GM23338 (cell line): ENCODE data around the gene MBD2. TPM values are rescaled to one million over a fixed set of nuclear protein-coding genes. Genes with fewer than 3 reads are reported as not detected.

Experiments
- ATAC-seq: fragments of 200-7000 bp; cut with Tn5 transposase; 3 replicates; pipeline ENCODE4 v1.9.1; 2020
- DNase-seq: peaks from one replicate; pipeline ENCODE4 v3.0.0-alpha.2; 2015; ENCODE audit warnings: low spot score
- H2AFZ ChIP-seq: fragments of 200-600 bp; sonication (generic); 2 replicates; pipeline ENCODE4 v1.8.0; 2016; ENCODE audit warnings: antibody characterized with exemption, mild to moderate bottlenecking, moderate library complexity
- H3F3A ChIP-seq: fragments of 200-600 bp; sonication (generic); replicated peaks from 2 replicates; pipeline ENCODE4 v1.8.0; 2017; ENCODE audit warnings: antibody characterized with exemption, mixed run types, low read depth
- H3K27ac ChIP-seq: fragments of 200-600 bp; sonication (generic); 2 replicates; pipeline ENCODE4 v1.6.1; 2016; ENCODE audit warnings: low read depth
- H3K27me3 ChIP-seq: fragments of 200-600 bp; sonication (generic); 2 replicates; pipeline ENCODE4 v1.8.0; 2016; ENCODE audit warnings: mild to moderate bottlenecking, mixed run types, moderate library complexity; ENCODE audit not compliant: insufficient read depth
- H3K36me3 ChIP-seq: fragments of 200-600 bp; sonication (generic); 2 replicates; pipeline ENCODE4 v1.8.0; 2016; ENCODE audit warnings: mild to moderate bottlenecking; ENCODE audit not compliant: insufficient read depth
- H3K4me1 ChIP-seq: fragments of 200-600 bp; sonication (generic); 2 replicates; pipeline ENCODE4 v1.8.0; 2016; ENCODE audit warnings: mild to moderate bottlenecking, moderate library complexity; ENCODE audit not compliant: insufficient read depth
- H3K4me2 ChIP-seq: fragments of 200-600 bp; sonication (generic); 2 replicates; pipeline ENCODE4 v1.7.1; 2017; ENCODE audit warnings: mixed run types
- H3K4me3 ChIP-seq: fragments of 200-600 bp; sonication (generic); 2 replicates; pipeline ENCODE4 v1.6.1; 2016; ENCODE audit warnings: mixed run types
- H3K79me2 ChIP-seq: fragments of 200-600 bp; sonication (generic); replicated peaks from 2 replicates; pipeline ENCODE4 v1.8.0; 2017; ENCODE audit warnings: mild to moderate bottlenecking; ENCODE audit not compliant: insufficient read depth
- H3K9me2 ChIP-seq: fragments of 200-600 bp; sonication (generic); 2 replicates; pipeline ENCODE4 v1.8.0; 2017; ENCODE audit not compliant: insufficient read depth
- H4K20me1 ChIP-seq: fragments of 200-600 bp; sonication (generic); replicated peaks from 2 replicates; pipeline ENCODE4 v1.8.0; 2017; ENCODE audit warnings: mild to moderate bottlenecking; ENCODE audit not compliant: insufficient read depth
- H3K27ac Mint-ChIP-seq: 2 replicates; pipeline ENCODE4 v1.8.0; 2020; ENCODE audit warnings: inconsistent platforms, mild to moderate bottlenecking, moderate library complexity, mixed read lengths
- H3K27me3 Mint-ChIP-seq: 3 replicates; pipeline ENCODE4 v1.8.0; 2022; ENCODE audit warnings: low read depth, mild to moderate bottlenecking, moderate library complexity, mixed read lengths, inconsistent platforms; ENCODE audit not compliant: insufficient read depth, poor library complexity
- H3K36me3 Mint-ChIP-seq: 3 replicates; pipeline ENCODE4 v1.8.0; 2021; ENCODE audit warnings: low read depth, mild to moderate bottlenecking, inconsistent platforms, moderate library complexity, mixed read lengths
- H3K4me1 Mint-ChIP-seq: 3 replicates; pipeline ENCODE4 v1.8.0; 2020; ENCODE audit warnings: mild to moderate bottlenecking, inconsistent platforms, mixed read lengths
- H3K4me3 Mint-ChIP-seq: 3 replicates; pipeline ENCODE4 v1.8.0; 2021; ENCODE audit warnings: moderate library complexity, mild to moderate bottlenecking, inconsistent platforms, mixed read lengths
- H3K9me3 Mint-ChIP-seq: 3 replicates; pipeline ENCODE4 v1.8.0; 2020; ENCODE audit warnings: moderate library complexity, mild to moderate bottlenecking, inconsistent platforms, mixed read lengths
- CREB1 ChIP-seq: fragments of 250-450 bp; sonication (Bioruptor Pico); IDR thresholded peaks from 2 replicates; pipeline ENCODE4 v1.5.0; 2020; ENCODE audit warnings: low read depth, mild to moderate bottlenecking, moderate library complexity
- EZH2 ChIP-seq: fragments of 200-600 bp; sonication (generic); IDR thresholded peaks from one replicate; pipeline ENCODE4 v1.8.0; 2017; ENCODE audit warnings: antibody characterized with exemption, mild to moderate bottlenecking, low read depth; ENCODE audit not compliant: unreplicated experiment
- EZH2phosphoT487 ChIP-seq: fragments of 200-600 bp; sonication (generic); IDR thresholded peaks from one replicate; pipeline ENCODE4 v1.8.1; 2018; ENCODE audit warnings: antibody characterized with exemption; ENCODE audit not compliant: unreplicated experiment
- JUNB ChIP-seq: IDR thresholded peaks from one replicate; pipeline ENCODE4 v1.6.1; 2016; ENCODE audit warnings: antibody characterized with exemption; ENCODE audit not compliant: unreplicated experiment
- NANOG ChIP-seq: IDR thresholded peaks from 2 replicates; pipeline ENCODE4 v1.6.1; 2016; ENCODE audit warnings: antibody characterized with exemption, borderline replicate concordance
- POLR2AphosphoS5 ChIP-seq: IDR thresholded peaks from 2 replicates; pipeline ENCODE4 v1.6.1; 2016; ENCODE audit warnings: antibody characterized with exemption, low read depth
- REST ChIP-seq: IDR thresholded peaks from one replicate; pipeline ENCODE4 v1.6.1; 2018; ENCODE audit warnings: antibody characterized with exemption; ENCODE audit not compliant: unreplicated experiment
- STAT1 ChIP-seq: IDR thresholded peaks from one replicate; pipeline ENCODE4 v1.6.1; 2016; ENCODE audit warnings: antibody characterized with exemption; ENCODE audit not compliant: unreplicated experiment
- ZNF114 ChIP-seq: fragments of 250-450 bp; sonication (Bioruptor Pico); IDR thresholded peaks from 2 replicates; pipeline ENCODE4 v1.5.0; 2020; ENCODE audit warnings: mild to moderate bottlenecking, moderate library complexity
- ZNF331 ChIP-seq: fragments of 250-450 bp; sonication (Bioruptor Pico); IDR thresholded peaks from 2 replicates; pipeline ENCODE4 v1.5.0; 2020; ENCODE audit warnings: low read depth, mild to moderate bottlenecking, moderate library complexity
- polyA plus RNA-seq: library from polyadenylated mRNA; unstranded; fragments of >200 nt; fragmentation: Nextera tagmentation; extraction: Ambion mirVana; gene quantifications from 2 replicates; pipeline ENCODE4 v1.2.1, GENCODE V29; 2016
- total RNA-seq: library from RNA; depleted of rRNA; stranded (reverse); fragments of >200 nt; shearing (Covaris generic); gene quantifications from 2 replicates; pipeline ENCODE4 v1.2.3, GENCODE V29; 2014
- TF ChIP-seq, protein P1 (sequence below), 2 experiments: fragments of 200-600 bp in 1 of 2; sonication (generic) in 1 of 2; conservative IDR thresholded peaks; 2 replicates each; pipeline versions ENCODE4 v1.5.1 to v1.6.1; 2016 to 2017; ENCODE audit warnings: antibody characterized with exemption in 2 of 2, low read depth in 2 of 2, mild to moderate bottlenecking in 2 of 2, moderate library complexity in 1 of 2
- TF ChIP-seq, protein P2 (sequence below): IDR thresholded peaks from 2 replicates; pipeline ENCODE4 v1.6.1; 2016; ENCODE audit warnings: antibody characterized with exemption
- TF ChIP-seq, protein P3 (sequence below): fragments of 250-450 bp; sonication (Bioruptor Pico); IDR thresholded peaks from 2 replicates; pipeline ENCODE4 v1.5.0; 2020; ENCODE audit warnings: mild to moderate bottlenecking, moderate library complexity

MBD2 gene
- total and polyA plus RNA-seq, 2 experiments from 2014 or later = 11.2 to 39.2 TPM

GRCh38 chr18:54217624-54218023 is 6.8 kb downstream of the MBD2 start:
- Mint-ChIP-seq H3K27me3 (peaks cover 2% of the 10 kb centered on the region), H3K9me3 (no peaks in the 10 kb centered on the region), H3K27ac (no peak overlapping the region), H3K36me3 (peaks cover 4% of the 10 kb centered on the region; the same call in 2 of the 3 replicates), H3K4me3 (no peak overlapping the region), H3K4me1 (peaks cover 26% of the 10 kb centered on the region)
- ATAC-seq = no peak
- no peak overlapping the region for H3K27ac ChIP-seq
- H3K36me3 ChIP-seq = peaks cover 4% of the 10 kb centered on the region; the same call in 1 of the 2 replicates
- no peak for DNase-seq
- peaks cover 99% of the 10 kb centered on the region for H3K79me2 ChIP-seq
- no peak overlapping the region for H2AFZ ChIP-seq
- no peak overlapping the region for H3K4me3 ChIP-seq
- H3K4me1 ChIP-seq = peaks cover 30% of the 10 kb centered on the region
- H3F3A ChIP-seq = no peaks in the 10 kb centered on the region
- TF ChIP-seq, protein P1, sequence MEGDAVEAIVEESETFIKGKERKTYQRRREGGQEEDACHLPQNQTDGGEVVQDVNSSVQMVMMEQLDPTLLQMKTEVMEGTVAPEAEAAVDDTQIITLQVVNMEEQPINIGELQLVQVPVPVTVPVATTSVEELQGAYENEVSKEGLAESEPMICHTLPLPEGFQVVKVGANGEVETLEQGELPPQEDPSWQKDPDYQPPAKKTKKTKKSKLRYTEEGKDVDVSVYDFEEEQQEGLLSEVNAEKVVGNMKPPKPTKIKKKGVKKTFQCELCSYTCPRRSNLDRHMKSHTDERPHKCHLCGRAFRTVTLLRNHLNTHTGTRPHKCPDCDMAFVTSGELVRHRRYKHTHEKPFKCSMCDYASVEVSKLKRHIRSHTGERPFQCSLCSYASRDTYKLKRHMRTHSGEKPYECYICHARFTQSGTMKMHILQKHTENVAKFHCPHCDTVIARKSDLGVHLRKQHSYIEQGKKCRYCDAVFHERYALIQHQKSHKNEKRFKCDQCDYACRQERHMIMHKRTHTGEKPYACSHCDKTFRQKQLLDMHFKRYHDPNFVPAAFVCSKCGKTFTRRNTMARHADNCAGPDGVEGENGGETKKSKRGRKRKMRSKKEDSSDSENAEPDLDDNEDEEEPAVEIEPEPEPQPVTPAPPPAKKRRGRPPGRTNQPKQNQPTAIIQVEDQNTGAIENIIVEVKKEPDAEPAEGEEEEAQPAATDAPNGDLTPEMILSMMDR (conservative IDR thresholded peaks at IDR 0.05; ENCODE audit: low read depth in 2 of 2) = no peak
- TF ChIP-seq ZNF114 (CRISPR knock-in tag) (no peak), EZH2phosphoT487 (no peak), JUNB (no peak), ZNF331 (CRISPR knock-in tag) (no peak), EZH2 (no peak), NANOG (no peak), CREB1 (CRISPR knock-in tag) (no peak), POLR2AphosphoS5 (no peak), STAT1 (no peak), REST (no peak)
- TF ChIP-seq, protein P2, sequence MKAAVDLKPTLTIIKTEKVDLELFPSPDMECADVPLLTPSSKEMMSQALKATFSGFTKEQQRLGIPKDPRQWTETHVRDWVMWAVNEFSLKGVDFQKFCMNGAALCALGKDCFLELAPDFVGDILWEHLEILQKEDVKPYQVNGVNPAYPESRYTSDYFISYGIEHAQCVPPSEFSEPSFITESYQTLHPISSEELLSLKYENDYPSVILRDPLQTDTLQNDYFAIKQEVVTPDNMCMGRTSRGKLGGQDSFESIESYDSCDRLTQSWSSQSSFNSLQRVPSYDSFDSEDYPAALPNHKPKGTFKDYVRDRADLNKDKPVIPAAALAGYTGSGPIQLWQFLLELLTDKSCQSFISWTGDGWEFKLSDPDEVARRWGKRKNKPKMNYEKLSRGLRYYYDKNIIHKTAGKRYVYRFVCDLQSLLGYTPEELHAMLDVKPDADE = no peak
- TF ChIP-seq, protein P3, sequence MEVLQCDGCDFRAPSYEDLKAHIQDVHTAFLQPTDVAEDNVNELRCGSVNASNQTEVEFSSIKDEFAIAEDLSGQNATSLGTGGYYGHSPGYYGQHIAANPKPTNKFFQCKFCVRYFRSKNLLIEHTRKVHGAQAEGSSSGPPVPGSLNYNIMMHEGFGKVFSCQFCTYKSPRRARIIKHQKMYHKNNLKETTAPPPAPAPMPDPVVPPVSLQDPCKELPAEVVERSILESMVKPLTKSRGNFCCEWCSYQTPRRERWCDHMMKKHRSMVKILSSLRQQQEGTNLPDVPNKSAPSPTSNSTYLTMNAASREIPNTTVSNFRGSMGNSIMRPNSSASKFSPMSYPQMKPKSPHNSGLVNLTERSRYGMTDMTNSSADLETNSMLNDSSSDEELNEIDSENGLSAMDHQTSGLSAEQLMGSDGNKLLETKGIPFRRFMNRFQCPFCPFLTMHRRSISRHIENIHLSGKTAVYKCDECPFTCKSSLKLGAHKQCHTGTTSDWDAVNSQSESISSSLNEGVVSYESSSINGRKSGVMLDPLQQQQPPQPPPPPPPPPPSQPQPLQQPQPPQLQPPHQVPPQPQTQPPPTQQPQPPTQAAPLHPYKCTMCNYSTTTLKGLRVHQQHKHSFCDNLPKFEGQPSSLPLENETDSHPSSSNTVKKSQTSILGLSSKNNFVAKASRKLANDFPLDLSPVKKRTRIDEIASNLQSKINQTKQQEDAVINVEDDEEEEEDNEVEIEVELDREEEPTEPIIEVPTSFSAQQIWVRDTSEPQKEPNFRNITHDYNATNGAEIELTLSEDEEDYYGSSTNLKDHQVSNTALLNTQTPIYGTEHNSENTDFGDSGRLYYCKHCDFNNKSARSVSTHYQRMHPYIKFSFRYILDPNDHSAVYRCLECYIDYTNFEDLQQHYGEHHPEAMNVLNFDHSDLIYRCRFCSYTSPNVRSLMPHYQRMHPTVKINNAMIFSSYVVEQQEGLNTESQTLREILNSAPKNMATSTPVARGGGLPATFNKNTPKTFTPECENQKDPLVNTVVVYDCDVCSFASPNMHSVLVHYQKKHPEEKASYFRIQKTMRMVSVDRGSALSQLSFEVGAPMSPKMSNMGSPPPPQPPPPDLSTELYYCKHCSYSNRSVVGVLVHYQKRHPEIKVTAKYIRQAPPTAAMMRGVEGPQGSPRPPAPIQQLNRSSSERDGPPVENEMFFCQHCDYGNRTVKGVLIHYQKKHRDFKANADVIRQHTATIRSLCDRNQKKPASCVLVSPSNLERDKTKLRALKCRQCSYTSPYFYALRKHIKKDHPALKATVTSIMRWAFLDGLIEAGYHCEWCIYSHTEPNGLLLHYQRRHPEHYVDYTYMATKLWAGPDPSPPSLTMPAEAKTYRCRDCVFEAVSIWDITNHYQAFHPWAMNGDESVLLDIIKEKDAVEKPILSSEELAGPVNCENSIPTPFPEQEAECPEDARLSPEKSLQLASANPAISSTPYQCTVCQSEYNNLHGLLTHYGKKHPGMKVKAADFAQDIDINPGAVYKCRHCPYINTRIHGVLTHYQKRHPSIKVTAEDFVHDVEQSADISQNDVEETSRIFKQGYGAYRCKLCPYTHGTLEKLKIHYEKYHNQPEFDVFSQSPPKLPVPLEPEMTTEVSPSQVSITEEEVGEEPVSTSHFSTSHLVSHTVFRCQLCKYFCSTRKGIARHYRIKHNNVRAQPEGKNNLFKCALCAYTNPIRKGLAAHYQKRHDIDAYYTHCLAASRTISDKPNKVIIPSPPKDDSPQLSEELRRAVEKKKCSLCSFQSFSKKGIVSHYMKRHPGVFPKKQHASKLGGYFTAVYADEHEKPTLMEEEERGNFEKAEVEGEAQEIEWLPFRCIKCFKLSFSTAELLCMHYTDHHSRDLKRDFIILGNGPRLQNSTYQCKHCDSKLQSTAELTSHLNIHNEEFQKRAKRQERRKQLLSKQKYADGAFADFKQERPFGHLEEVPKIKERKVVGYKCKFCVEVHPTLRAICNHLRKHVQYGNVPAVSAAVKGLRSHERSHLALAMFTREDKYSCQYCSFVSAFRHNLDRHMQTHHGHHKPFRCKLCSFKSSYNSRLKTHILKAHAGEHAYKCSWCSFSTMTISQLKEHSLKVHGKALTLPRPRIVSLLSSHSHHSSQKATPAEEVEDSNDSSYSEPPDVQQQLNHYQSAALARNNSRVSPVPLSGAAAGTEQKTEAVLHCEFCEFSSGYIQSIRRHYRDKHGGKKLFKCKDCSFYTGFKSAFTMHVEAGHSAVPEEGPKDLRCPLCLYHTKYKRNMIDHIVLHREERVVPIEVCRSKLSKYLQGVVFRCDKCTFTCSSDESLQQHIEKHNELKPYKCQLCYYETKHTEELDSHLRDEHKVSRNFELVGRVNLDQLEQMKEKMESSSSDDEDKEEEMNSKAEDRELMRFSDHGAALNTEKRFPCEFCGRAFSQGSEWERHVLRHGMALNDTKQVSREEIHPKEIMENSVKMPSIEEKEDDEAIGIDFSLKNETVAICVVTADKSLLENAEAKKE (CRISPR knock-in tag) = no peak
- peaks cover 43% of the 10 kb centered on the region for H4K20me1 ChIP-seq
- no peak overlapping the region for H3K4me2 ChIP-seq
- H3K9me2 ChIP-seq = no peaks in the 10 kb centered on the region
- no peaks in the 10 kb centered on the region for H3K27me3 ChIP-seq
